COLO668 (cell line): Measurements from ENCODE around the gene RSL24D1.
"Not testable (repeated sequence)": the region's sequence is repeated elsewhere in the genome, so short reads cannot be mapped to it uniquely, and the experiment has no call there.

Experiments
- DNase-seq: peaks from one replicate; lab custom pipeline; 2025; ENCODE audit not compliant: unreplicated experiment; lab: John Stamatoyannopoulos, UW

Gene RSL24D1

DNA sequence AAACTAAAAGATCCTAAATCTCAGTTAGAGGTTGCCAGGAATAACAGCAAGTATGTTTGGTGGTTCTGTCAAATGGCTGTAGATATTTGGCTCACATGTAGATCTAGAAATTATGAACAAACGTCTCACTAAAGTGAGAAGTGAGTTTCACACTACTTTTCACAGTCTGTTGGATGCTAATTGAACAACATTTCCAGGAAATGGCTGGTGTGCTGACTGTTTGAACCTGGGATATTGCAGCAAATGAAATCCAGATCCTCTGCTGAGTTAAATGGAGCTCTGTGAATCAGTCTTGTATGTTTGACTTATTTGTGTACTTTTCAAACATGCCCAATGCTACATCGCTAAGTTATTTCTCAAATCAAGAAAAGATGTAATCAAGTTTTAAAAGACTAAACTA, 21.3 kb upstream of the RSL24D1 start:
- DNase-seq = no peak

GRCh38 chr15:55204464-55204863, 7.7 kb upstream of the RSL24D1 start:
- no peak for DNase-seq

GRCh38 chr15:55202206-55202605, 5.5 kb upstream of the RSL24D1 start:
- DNase-seq = no peak

DNA sequence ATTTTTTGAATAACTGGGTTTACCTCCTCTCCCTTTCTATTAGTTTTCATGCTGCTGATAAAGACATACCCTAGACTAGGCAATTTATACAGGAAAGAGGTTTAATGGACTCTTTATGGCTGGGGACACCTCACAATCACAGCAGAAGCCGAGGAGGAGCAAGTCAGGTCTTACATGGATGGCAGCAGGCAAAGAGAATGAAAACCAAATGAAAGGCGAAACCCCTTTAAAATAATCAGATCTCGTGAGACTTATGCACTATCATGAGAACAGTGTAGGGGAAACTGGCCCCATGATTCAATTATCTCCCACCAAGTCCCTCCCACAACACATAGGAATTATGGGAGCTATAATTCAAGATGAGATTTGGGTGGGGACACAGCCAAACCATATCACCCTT, 2.0 kb upstream of the RSL24D1 start:
- DNase-seq = no peak

- no peak for DNase-seq
These were observed 978 bp upstream of the RSL24D1 start for GRCh38 chr15:55197719-55198118.

DNA sequence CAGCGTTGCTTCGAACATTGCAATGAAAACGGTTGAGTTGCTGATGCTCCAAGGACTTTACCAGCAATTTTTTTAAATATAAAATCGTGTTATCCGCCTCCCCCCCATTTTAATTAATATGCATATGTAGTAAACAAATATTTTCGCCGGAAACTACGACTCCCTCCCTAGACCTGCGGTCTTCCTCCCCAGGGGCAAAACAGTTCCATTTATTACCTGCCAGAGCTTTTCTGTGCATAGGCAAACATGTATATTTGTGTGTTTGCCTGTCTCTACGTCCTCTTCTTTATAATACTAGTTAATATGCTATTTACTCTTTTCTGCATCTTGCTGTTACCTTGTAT, 593 bp upstream of the RSL24D1 start:
- DNase-seq = no peak

DNA sequence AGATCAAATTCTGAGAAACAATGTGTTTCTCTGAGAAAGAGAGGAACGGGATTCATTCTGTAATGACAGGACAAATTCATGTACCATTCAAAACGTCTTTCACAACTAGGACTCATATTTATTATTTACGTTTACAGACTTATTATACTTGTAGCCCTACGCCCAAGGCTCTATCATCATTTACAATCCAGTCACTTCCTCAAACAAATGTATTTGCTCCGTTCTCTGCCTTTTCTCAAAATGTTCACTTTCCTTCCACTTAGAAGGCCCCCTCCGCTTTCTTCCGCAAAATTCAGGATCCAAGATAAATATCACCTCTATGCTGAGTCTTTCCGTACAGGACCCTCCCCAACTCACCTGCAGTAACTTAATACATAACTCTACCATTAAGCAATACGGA, 745 bp downstream of the RSL24D1 start:
- no peak for DNase-seq

DNA sequence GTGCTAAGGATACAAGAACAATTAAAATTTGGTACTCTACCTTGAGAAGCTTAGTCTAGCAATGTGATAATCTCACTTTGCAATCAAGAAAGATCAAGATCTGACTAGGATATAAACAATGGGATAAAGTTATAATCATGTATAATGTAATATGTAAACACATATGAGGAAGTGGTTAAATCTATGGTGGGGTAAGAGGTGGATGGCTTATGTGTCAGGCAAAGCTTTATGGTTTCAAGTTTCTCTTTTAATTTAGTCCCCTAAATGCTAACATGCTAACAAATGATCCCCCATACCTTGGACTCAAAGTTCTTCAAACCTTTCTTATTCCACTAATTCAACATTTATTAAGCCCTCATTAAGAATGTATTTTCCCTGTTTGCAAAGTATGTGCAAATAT, 2.5 kb downstream of the RSL24D1 start:
- no peak for DNase-seq

DNA sequence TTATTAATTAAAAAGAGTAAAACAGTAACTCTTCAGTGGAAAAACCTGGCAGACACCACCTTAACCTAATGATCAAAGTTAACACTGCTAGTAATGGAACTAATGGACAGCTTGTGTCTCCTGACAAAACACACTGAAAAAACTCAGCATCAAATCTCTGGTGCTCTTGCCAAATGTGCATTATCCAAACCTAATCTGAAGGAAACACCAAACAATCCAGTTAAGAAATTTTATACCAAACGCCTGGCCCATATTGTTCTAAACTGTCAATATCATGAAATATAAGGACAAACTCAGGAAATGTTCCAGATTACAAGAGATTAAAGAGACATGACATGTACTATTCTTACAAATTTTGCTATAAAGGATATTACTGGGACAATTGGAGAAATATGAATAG, 10.4 kb downstream of the RSL24D1 start:
- no peak for DNase-seq

DNA sequence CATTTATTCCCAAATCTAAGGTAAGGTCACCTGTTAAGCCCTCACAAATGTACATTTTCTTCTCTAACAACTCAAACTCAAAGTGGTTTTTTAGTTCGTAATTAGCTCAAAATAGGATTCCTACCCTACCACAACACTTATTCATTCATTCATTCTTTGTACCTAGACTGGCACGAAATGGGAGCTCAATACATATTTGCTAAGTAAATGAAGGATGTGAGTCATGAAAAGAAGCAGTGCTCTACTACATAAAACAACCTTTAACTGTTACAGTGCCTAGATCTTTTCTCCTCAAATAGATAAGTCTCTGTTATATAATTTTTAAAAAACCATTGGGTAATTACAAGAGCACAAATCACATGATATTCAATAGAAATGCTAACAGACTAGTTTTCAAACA, 13.1 kb downstream of the RSL24D1 start:
- DNase-seq = no peak

GRCh38 chr15:55179141-55179540, 17.6 kb downstream of the RSL24D1 start:
- DNase-seq = no peak

DNA sequence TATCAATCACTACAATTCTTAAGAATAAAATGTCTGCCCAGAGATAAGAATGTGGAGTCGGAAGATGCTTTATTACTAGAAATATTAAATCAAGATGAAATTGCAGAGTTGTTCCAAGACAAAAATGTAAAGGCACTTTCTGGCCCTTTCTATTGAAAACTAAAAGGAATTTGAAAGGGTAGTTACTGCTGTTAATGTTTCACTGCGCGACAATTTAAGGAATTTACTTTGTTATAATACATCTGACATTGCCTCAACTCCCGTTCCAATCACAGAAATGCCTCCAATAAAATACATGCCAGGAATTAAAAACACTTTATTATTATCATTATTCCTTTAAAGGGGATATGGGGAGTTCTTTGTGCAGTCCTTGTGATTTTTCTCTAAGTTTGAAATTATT, 26.4 kb downstream of the RSL24D1 start:
- no peak for DNase-seq

GRCh38 chr15:55168350-55168974, 28.3 kb downstream of the RSL24D1 start:
- DNase-seq = peak; percentile 62

- no peak for DNase-seq
These were observed 32.5 kb downstream of the RSL24D1 start for GRCh38 chr15:55164284-55164683.

DNA sequence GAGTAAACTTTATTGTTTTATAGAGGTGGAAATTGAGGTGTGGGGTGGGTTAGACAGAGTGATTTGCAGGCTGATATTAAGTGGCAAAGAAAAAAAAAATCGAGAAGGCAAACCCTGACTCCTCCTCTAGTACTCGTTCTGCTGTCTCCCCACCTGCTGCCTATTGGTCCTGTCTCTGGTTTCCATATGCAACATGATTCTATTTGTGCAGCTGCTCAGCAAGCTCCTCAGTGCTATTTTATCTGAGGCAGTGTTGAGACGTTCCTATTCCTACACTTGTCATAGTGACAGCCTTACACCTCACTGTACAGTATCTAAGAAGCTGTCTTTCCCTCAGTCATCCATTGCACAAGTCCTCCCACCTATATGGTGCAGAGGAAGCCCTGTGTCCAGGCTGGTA, 45.1 kb downstream of the RSL24D1 start:
- peak; percentile 12 for DNase-seq

DNA sequence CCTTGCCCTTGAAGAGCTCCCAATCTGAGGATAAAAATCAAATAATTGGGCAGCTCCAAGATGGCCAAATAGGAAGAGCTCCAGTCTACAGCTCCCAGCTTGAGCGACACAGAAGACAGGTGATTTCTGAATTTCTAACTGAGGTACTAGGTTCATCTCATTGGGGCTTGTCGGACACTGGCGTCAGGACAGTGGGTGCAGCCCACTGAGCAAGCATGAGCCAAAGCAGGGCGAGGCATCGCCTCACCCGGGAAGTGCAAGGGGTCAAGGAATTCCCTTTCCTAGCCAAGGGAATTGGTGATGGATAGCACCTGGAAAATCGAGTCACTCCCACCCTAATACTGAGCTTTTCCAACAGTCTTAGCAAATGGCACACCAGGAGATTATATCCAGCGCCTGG, 53.6 kb downstream of the RSL24D1 start:
- not testable (repeated sequence) for DNase-seq

- DNase-seq = no peak
These were observed 62.8 kb downstream of the RSL24D1 start for GRCh38 chr15:55133972-55134371.

DNA sequence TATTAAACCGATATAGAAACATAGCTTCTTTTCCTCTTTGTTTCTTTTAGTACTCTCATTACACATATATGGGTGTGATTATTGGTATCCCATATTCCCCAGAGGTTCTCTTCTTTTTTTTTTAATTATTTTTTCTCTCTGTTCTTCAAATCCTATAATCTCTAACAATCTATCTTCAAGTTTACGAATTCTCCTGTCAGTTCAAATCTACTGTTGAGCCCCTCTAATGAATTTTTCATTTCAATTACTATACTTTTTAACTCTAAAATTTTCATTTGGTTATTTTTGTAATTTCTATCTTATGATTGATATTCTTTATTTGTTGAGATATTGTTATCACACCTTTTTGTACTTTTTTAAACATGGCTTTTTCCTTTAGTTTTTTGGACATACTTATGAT, 64.1 kb downstream of the RSL24D1 start:
- no peak for DNase-seq
